Activated B cell treated with CpG ODN at 0.5 μM for 24 hours (primary cell): Measurements from ENCODE around the gene PNPLA3. TPM values are rescaled to one million over a fixed set of nuclear protein-coding genes. Genes with fewer than 3 reads are reported as not detected.
"Not testable (repeated sequence)": the region's sequence is repeated elsewhere in the genome, so short reads cannot be mapped to it uniquely, and the experiment has no call there.

Experiments used
- ATAC-seq: fragments of 200-7000 bp; cut with Tn5 transposase; one replicate; pipeline ENCODE4 v1.10.0; 2021; ENCODE audit warnings: low read depth, mild to moderate bottlenecking, moderate library complexity
- CTCF ChIA-PET: fragments of 350-600 bp; sonication (Branson Sonifier 250); formaldehyde crosslinking; loops from one replicate; lab custom pipeline; 2021; ENCODE audit warnings: antibody characterized with exemption; lab: Charles Lee
- POLR2A ChIA-PET: fragments of 350-600 bp; sonication (Branson Sonifier 250); formaldehyde crosslinking; loops from one replicate; lab custom pipeline; 2021; ENCODE audit warnings: antibody characterized with exemption; lab: Charles Lee
- DNase-seq: peaks from one replicate; pipeline ENCODE4 v3.0.0; 2022
- H3K27ac Mint-ChIP-seq: one replicate; pipeline ENCODE4 v1.8.0; 2020; ENCODE audit warnings: mixed read lengths
- H3K27me3 Mint-ChIP-seq: one replicate; pipeline ENCODE4 v1.8.0; 2021; ENCODE audit warnings: mixed read lengths
- H3K36me3 Mint-ChIP-seq: one replicate; pipeline ENCODE4 v1.8.0; 2021; ENCODE audit warnings: low read depth, mixed read lengths
- H3K4me1 Mint-ChIP-seq: one replicate; pipeline ENCODE4 v1.8.0; 2021; ENCODE audit warnings: mixed read lengths
- H3K4me3 Mint-ChIP-seq: one replicate; pipeline ENCODE4 v1.8.0; 2020; ENCODE audit warnings: mild to moderate bottlenecking, mixed read lengths
- H3K9me3 Mint-ChIP-seq: one replicate; pipeline ENCODE4 v1.8.0; 2020; ENCODE audit warnings: mixed read lengths
- CTCF ChIP-seq: fragments of 200-600 bp; IDR thresholded peaks from one replicate; pipeline ENCODE4 v1.8.0; 2022; ENCODE audit warnings: antibody characterized with exemption, mild to moderate bottlenecking
- intact Hi-C: fragments of 100-400 bp; cut with micrococcal nuclease; formaldehyde crosslinking; loops from one replicate; pipeline ENCODE4 v1.15.1; 2024
- total RNA-seq: library from RNA; stranded (reverse); gene quantifications from 2 replicates; pipeline ENCODE4 v1.2.3, GENCODE V29; 2022

The PNPLA3 gene
- total RNA-seq, 1 donor from 2014 or later: 0.33 TPM

- H3K27ac Mint-ChIP-seq: no peak overlapping the region
- no peak for DNase-seq
- no peaks in the 10 kb centered on the region for H3K36me3 Mint-ChIP-seq
- CTCF ChIA-PET: no interaction called here
- H3K4me1 Mint-ChIP-seq: peaks cover 3% of the 10 kb centered on the region
- intact Hi-C loops: no loop called here
- POLR2A ChIA-PET: no interaction called here
- no peaks in the 10 kb centered on the region for H3K9me3 Mint-ChIP-seq
- H3K4me3 Mint-ChIP-seq: no peak overlapping the region
- peaks cover 34% of the 10 kb centered on the region for H3K27me3 Mint-ChIP-seq
- no peak for ATAC-seq
- TF ChIP-seq CTCF: no peak
Observed at GRCh38 chr22:43894122-43894521, 29.5 kb upstream of the PNPLA3 start.

- intact Hi-C loops: no loop called here
- no peaks in the 10 kb centered on the region for H3K9me3 Mint-ChIP-seq
- no peaks in the 10 kb centered on the region for H3K36me3 Mint-ChIP-seq
- no peak overlapping the region for H3K4me3 Mint-ChIP-seq
- ATAC-seq (no peak), DNase-seq (no peak)
- CTCF ChIA-PET: no interaction called here
- no peak for TF ChIP-seq CTCF
- POLR2A ChIA-PET: no interaction called here
- H3K4me1 Mint-ChIP-seq: peaks cover 3% of the 10 kb centered on the region
- H3K27me3 Mint-ChIP-seq: peaks cover 22% of the 10 kb centered on the region
- H3K27ac Mint-ChIP-seq: no peak overlapping the region
Observed at GRCh38 chr22:43895986-43896645, 27.5 kb upstream of the PNPLA3 start.

- ChIA-PET POLR2A (no interaction called here), CTCF (interaction anchor here (1.7 kb wide), 1 partner anchor 15 kb away, joined by 4 read pairs; no protein-coding TSS in a partner anchor)
- TF ChIP-seq CTCF: no peak
- DNase-seq (no peak), ATAC-seq (no peak)
- intact Hi-C loops: no loop called here
- Mint-ChIP-seq H3K4me1 (no peaks in the 10 kb centered on the region), H3K9me3 (no peaks in the 10 kb centered on the region), H3K27ac (no peak overlapping the region), H3K36me3 (no peaks in the 10 kb centered on the region), H3K27me3 (peaks cover 13% of the 10 kb centered on the region), H3K4me3 (no peak overlapping the region)
Observed at GRCh38 chr22:43897751-43898261, 25.8 kb upstream of the PNPLA3 start.

- H3K9me3 Mint-ChIP-seq: no peaks in the 10 kb centered on the region
- no peaks in the 10 kb centered on the region for H3K36me3 Mint-ChIP-seq
- DNase-seq: no peak
- no peak for ATAC-seq
- POLR2A ChIA-PET: no interaction called here
- no peak overlapping the region for H3K4me3 Mint-ChIP-seq
- peaks cover 15% of the 10 kb centered on the region for H3K27me3 Mint-ChIP-seq
- H3K27ac Mint-ChIP-seq: no peak overlapping the region
- TF ChIP-seq CTCF: no peak
- H3K4me1 Mint-ChIP-seq: no peaks in the 10 kb centered on the region
- intact Hi-C loops: no loop called here
- CTCF ChIA-PET: no interaction called here
Observed at GRCh38 chr22:43900206-43900605, 23.4 kb upstream of the PNPLA3 start.

- Mint-ChIP-seq H3K4me3 (no peak overlapping the region), H3K4me1 (no peaks in the 10 kb centered on the region), H3K27me3 (peaks cover 18% of the 10 kb centered on the region), H3K36me3 (no peaks in the 10 kb centered on the region), H3K27ac (no peak overlapping the region), H3K9me3 (no peaks in the 10 kb centered on the region)
- intact Hi-C loops: no loop called here
- ATAC-seq (no peak), DNase-seq (no peak)
- TF ChIP-seq CTCF: no peak
- ChIA-PET CTCF (no interaction called here), POLR2A (no interaction called here)
Observed at GRCh38 chr22:43901976-43902643, 21.5 kb upstream of the PNPLA3 start.

GRCh38 chr22:43903033-43903432, 20.6 kb upstream of the PNPLA3 start:
- DNase-seq, POLR2A ChIA-PET, intact Hi-C loops, H3K9me3 Mint-ChIP-seq, CTCF ChIA-PET, H3K4me1 Mint-ChIP-seq, H3K36me3 Mint-ChIP-seq, H3K27ac Mint-ChIP-seq, ATAC-seq, H3K4me3 Mint-ChIP-seq: not testable (repeated sequence)
- H3K27me3 Mint-ChIP-seq: peaks cover 20% of the 10 kb centered on the region

GRCh38 chr22:43904412-43904811, 19.2 kb upstream of the PNPLA3 start:
- POLR2A ChIA-PET, CTCF ChIA-PET, H3K4me1 Mint-ChIP-seq, intact Hi-C loops, H3K27ac Mint-ChIP-seq, H3K9me3 Mint-ChIP-seq, H3K36me3 Mint-ChIP-seq, ATAC-seq, H3K4me3 Mint-ChIP-seq: not testable (repeated sequence)
- peak; percentile 31 for DNase-seq
- peaks cover 24% of the 10 kb centered on the region for H3K27me3 Mint-ChIP-seq
